SKM-1 (cell line): Measurements from ENCODE around the gene PIEZO2.

Source experiments
- DNase-seq: peaks from one replicate; lab custom pipeline; 2025; ENCODE audit not compliant: unreplicated experiment; lab: John Stamatoyannopoulos, UW

Gene PIEZO2

DNA sequence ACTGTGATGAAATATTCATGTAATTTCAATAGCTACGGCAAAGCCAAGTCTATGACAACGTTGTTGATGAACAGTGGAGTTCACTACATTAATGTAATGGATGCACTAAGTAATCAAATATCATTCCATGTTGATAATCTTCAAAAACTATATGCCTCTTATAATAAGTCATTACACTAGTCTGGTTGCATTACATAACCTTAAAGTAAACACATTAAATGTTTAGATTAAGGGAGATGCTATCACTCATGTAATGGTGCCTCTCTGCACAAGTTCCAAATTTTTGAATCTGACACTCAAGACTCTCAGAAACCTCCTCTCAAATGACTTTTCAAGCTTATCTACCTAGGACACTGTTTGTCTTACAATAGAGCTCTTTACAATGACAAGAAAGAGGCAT, 35.4 kb downstream of the PIEZO2 start:
- no peak for DNase-seq

DNA sequence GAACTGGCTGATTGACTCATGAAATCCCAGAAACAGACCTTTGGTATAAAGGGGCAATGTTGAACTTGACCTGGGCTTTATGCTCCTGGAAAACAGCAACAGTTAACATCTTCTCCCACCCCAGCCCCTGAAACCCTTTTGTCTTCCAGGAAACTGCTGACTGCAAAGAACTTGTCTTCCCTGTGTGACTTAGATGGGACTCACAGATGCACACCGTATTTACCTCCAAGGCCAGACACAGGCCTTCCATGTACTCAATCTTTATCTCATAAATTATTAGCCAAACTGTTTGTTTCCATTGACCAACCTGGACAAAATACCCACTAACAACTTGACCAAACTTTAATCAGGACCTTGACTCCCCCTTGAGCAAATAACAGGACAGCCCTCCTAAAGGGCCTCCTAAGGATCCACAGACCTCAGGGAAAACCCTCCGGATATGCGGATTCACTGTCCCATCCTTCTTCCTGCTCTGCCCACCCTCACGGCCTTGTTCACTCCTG, 36.3 kb downstream of the PIEZO2 start:
- DNase-seq, result no peak

DNA sequence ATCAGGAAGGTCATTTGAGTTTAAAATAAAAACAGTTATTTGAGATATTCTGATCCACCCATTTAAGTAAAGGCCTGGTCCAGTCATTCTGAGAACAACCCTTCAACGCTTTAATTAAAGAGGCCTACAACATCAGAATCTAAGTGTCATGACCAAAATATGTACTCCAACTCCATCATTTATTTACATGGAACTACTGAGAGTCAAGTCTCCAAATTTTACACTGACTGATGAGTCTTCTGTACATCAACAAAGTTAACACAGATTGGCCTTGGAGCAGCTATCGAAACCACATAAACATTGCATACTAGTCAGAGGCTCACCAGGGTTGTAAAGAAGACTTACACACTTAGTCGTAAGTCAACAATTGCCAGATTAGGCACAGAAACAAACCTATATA, 37.1 kb downstream of the PIEZO2 start:
- no peak for DNase-seq

DNA sequence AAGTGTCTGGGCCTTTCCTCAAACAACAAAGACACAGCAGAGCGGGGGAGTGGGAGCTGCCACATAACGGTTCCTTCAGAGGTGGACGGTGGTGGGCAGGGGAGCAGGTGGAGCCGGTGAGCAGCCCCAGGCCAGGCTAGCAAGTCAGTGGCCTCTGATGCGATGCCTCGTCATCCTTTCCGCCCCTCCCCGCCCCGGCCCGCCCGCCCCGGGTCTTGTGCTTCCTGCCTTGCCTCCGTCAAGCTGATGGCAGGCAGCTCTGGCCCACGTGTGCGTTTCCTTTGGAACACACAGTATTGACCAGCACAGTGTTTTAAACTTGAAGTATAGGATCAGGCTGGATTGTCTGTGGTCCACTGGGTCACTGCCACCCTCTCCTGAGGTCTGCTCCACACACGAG, 38.9 kb downstream of the PIEZO2 start:
- DNase-seq, result no peak

DNA sequence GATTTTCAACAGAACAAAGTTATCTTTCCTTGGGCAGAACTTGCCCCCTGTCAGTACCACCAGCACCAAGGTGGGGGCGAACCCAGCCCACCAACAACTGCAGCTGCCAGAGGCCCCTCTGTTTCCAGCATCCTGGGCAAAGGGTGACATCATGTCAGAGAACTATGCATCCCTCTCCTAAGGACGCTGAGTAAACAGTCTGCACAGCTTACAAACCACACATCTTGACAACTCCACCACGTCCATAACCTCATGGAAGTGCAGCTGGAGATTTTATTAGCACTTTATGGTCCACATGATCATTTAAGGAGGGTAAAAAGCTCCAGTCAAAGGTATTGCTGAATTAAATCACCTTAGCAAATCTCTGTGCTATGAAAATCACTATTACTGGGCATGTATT, 40.4 kb downstream of the PIEZO2 start:
- no peak for DNase-seq

DNA sequence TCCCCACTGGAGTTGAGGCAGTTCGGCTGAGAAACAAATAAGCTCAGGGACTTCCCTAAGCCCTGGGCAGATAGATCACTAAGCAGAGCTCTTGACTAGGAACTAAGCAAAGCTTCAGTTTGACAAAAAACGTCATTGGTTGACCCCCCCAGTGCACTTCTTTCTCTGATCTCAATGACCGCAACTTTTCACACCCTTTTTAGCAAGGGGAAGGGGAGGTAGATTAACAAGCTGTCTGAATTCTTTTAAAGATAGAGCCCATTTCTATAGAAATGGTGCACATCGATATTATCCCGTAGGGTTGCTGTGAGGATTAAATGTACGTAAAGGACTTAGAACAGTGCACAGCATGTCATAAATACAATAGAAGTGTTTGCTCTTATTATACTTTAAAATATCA, 42.5 kb downstream of the PIEZO2 start:
- no peak for DNase-seq

DNA sequence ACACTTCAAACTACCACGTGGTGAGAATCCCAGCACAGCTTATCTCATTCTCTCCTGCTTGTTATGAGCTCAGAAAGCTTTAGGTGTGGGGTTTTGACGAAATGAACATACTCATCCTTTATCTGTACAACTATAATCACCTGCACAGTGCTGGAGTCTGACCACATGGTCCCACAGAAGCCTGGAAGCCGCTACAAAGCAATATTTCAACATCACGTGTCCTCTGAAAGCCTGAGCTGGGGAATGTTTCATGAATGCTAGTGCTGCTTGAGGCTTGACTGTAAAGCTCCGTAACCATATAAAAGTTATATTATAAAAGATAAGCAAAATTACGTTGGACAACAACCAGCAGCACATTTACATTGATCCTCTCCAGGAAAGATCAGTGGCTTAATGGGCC, 43.9 kb downstream of the PIEZO2 start:
- DNase-seq, result no peak

DNA sequence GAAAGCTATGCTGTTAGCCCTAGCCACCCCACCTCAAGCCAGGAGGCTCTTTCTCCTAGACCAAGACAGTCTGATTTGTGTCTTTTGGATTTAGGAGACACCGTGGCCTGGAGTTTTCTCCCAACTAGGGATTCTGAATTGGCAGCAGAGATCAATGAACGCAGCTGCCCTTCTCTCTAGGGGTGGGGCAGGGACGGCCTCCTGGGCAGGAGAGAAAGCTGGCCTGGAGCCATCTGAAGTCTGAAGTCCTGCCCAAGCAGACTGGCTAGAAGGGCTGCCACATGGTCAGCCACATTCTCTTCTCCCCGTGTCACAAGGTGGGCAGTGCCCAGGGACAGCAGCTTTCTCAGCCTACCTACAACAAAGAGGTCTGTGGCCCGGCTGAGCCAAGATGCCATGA, 45.1 kb downstream of the PIEZO2 start:
- no peak for DNase-seq

DNA sequence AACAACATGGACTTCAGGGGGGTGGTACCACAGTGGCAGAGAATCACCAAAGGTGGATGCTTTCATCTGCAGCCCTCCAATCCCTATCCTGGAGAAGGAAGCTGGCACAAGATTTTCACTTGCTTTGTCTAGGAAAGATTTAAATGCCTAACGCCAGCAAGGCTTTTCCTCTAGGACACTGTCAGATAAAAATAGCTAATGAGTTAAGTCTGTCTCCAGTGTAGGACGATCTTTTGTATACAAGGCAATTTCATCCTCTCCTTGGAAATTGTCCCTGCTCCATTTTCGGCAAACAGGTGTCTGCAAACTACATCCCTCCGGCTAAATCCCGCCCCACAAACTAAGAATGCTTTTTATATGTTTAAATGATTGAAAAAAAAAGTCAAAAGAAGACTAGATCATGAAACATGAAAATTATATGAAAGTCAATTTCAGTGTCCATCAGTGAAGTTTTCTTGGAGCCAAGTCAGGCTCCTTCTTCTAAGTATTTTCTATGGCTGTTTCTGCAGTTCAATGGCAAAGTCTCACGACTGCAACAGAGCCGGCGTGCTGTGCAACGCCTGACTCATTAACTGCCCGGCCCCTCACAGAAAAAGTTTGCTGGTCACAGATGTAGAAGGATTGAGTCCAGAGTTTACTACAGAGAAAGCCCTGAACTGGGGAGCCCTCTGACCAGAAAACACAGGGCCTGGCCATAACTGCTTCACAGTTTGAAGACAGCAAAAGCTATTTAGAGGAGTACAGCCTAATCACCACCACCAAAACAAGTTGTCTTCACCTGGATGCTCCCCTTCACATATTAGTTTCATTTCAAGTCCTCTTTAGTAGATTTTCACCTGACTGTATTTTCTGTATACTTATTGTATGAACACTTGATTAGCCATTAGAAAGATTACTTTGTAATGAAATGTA, 52.3 kb downstream of the PIEZO2 start:
- DNase-seq, result no peak

DNA sequence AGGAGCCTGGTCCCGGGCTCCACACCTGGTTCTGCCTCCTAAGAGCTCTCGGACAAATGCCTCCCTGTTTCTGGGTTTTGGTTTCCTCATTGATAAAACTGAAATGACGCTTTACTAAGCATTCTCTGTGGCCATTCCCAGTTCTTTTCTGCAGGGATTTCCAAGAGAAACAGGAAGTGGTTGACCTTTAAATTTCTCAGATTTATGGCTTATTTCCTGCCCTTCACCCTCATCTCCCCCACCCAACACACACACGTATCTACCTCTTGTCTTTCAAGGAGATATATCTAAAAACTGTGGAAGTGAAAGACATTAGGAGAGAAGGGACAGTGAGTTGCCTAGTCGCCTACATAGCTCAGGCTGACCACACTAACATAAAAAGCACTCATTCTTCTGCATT, 53.0 kb downstream of the PIEZO2 start:
- no peak for DNase-seq

DNA sequence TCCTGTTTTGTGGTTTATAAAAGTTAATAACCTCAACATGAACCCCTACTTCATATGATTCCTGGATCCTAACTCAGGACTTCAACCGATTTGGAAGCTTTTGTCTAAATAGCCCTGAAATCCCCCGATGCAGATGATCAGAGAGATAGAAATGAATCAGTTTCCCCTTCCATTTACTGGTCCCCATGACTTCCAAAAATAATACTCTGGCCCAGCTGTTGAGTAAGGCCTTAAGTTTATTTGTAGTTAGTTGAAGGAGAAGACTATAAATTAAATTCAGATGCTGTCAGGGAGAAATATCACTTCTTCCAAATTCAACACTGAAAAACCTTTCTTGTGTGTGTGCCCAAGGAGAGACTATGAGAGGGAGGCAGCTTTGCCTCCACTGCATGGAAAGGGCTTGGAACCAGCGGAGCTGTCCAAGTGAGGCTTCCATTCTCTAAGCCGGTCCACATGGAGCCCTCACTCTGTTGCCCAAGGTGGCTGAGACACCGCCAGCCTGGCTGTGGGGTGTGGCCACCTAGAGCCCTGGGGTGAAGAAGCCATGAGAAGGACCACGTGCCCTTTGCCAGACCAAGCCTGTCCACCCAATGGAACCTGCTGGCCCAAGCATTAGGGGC, 53.6 kb downstream of the PIEZO2 start:
- no peak for DNase-seq

DNA sequence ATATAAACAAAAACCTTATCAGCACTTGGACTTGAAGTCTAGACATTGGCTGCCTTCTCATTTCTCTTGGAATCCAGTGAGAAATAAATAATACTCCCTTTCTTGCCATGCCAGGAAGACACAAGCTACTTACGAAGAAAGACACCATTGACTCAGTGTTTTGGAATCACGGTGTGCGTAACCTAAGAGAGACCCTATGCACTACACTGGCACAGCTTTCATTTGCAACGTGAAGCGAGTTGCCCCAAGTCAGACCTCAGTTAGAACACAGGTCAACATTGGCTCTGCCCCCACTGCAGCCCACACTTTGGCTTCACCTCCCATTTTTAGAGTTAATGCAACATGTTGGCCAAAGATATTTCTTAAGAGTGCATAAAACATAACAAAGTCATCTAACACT, 54.2 kb downstream of the PIEZO2 start:
- DNase-seq, result no peak

DNA sequence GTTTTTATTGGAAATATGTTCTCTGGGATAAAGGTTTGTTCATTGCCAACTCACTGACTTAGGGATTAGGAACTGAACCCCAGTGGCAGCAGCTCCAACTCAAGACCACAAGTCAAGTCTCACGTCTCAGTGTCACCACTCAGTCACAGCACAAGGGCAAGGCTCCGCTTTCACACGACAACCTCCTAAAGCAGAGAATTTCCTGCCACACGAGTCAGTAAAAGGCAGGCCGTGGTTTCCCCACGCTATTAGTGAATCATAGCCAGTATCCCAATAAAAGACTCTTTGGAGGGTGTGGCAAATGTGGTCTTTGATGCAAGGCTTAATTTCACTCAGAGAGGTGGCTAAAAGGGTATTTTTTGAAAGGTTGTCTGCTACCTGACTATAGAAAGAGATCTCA, 57.6 kb downstream of the PIEZO2 start:
- no peak for DNase-seq

DNA sequence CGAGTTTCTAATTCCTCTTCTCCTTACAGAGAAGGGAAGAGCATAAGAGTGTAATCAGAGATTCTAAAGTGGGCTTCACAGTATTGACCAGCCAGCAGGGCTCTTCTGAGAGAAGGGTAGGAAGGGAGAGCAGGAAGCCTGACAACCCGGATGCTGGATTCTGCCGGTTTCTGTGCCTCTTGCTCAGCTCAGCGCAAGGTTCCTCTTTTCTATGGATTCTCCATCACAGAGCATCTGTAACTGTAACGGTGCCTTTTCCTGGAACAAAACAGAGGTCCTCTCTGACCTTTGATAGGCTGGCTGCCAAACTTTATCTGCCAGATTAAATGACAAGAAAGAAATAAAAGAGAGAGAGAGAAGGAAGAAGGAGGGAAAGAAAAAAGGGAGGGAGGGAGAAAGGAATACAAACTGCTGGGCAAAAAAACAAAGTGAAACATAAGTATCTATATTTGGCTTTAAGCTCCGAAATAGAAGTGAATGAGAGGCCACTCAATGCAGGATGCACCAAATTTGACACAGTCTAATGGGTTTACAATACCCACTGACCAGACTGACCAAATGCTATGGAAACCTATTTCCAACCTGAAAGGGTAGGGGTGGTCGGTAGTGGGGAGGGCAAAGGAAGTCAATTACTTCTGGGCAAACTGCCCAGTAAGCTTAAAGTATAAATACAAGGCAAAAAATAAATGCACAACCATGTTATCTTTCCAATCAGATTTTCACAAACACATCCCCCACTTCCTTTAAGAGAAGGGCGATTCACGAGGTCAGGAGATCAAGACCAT, 59.2 kb downstream of the PIEZO2 start:
- no peak for DNase-seq

DNA sequence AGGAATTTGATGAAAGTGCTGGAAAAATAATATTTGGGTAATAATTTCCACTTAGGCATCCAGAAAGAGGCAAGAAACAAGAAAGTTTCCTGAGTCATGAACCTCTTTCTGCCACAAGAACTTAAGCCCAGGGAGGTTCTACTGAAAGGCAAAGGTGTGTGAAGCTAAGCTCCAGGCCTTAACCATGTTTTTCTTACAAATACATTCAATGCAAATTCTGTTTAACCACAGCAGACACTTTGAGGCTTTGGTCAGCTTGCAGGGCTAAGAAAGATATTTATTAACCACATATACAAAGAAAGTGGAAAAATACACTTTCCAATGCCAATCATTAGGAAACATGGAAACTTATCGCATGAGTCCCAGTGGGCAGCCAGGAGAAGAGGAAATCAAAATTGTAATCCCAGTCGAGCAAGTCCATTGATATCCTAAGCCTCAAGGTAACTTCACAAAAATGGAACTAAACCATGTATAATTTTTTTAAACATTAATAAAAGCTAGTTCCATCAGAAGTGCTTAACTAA, 68.3 kb downstream of the PIEZO2 start:
- no peak for DNase-seq

DNA sequence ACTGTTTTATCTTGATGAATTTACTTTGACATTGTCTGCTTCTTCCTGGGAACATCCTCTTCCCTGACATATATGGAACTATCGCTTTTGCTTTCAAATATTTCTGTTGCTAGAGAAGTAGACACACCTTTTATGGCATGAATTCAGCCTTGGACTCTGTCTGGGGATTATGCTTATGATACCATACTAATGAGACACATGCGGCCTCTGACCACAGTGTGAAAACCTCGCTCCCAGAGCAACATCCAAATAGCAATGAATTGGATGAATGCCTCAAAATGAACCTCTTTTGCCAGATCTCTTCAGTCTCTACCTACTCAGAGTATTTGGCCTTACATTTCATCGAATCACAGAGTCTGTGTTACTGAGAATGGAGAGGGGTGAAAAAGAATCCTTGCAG, 70.9 kb downstream of the PIEZO2 start:
- no peak for DNase-seq

DNA sequence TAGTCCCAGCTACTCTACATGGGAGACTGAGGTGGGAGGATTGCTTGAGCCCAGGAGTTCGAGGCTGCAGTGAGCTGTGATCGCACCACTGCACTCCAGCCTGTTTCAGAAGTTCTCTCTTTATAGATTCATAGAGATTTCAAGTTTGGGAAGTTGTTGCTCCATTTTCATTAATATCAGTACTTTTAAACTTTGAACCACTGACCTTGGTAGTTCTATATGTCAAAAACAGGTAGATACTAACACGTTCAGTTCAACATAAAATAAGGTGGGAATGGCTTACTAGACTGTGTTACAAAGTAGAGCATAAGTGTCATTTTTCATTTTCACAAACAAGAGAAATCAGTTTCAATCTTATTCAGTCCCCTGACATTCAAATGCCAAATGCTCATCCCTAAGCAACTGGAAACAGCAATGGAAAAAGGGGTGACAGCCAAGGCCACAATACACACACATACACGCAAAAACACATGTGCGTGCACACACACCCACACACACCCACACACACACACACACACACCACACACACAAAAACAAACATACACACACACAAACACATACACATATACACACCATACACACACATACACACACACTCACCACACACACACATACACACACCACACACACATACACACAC, 71.7 kb downstream of the PIEZO2 start:
- no peak for DNase-seq

DNA sequence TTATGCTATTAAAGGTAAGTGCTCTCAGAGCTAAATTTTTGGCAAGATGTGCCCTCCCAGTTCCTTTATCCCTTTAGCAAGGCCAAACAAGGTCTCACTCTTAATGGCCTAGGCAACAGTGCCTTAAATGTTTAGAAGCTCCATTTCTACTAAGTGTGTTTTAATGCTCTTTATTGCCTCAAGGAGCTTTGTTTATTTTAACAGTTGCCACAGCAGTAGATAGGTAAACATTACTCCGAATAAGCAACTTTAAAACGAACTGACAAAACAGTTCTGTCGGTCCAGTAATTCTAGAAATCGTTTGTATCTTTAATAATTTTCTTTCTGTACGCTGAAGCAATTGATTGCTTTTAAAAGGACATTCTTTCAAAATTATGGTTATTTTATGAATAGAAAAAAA, 74.5 kb downstream of the PIEZO2 start:
- no peak for DNase-seq

DNA sequence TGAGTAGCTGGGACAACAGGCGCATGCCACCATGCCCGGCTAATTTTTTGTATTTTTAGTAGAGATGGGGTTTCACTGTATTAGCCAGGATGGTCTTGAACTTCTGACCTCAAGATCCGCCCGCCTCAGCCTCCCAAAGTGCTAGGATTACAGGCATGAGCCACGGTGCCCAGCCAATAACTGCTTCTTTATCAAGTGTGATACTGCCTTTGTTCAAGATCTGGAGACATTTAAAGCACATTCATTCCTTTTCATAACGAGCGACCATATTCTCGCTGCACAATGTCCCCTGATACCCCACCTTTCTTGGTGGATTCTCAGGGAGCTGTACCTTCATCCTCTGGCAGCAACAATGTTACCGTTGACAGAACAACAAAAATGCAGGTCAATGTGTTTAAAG, 75.4 kb downstream of the PIEZO2 start:
- no peak for DNase-seq

DNA sequence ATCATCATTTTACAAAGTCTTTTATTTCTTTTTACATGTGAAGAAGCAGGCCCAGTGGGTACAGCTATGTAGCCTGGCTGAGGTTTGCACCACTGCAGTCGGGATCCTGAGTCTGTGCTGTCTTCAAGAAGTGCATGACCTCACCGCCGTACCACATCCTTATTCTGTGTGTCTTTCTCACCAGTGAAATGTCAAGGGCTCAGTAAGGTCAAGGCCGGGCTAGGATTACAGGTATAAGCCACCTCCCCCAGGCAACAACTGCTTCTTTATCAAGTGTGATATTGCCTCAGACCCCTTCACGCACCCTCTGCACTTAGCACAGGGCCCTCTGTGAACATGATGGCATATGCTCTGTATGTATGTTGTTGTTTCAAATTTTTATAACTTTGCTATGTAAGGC, 76.7 kb downstream of the PIEZO2 start:
- DNase-seq, result no peak

DNA sequence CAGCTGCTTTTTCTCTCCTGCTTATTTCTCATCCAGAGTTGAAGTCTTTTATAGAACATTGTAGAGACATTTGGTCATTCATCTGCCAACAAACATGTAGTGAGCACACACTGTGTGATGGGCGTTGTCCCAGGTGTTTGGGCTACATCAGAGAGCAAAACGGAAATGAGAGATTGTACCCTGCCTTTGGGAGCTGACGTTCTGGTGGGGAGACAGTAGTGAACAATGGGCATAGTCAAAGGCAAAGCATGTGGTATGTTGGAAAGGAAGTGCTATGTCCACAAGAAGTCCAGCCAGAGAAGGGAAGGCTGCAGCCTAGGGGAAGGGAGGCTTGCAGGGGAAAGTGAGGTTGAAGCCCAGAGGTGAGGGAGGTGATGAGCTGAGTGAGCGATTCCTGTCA, 78.1 kb downstream of the PIEZO2 start:
- DNase-seq, result no peak
